Type B pancreatic cell (in vitro differentiated cells): ENCODE data around the gene KCNG3. TPM values are rescaled to one million over a fixed set of nuclear protein-coding genes. Genes with fewer than 3 reads are reported as not detected.

Experiments
- DNase-seq: peaks from one replicate; pipeline ENCODE4 v3.0.0; 2021; ENCODE audit warnings: mixed read lengths; ENCODE audit not compliant: unreplicated experiment; ENCODE audit errors: extremely low spot score
- H3K27ac Mint-ChIP-seq: 2 replicates; pipeline ENCODE4 v1.8.0; 2021; ENCODE audit warnings: mild to moderate bottlenecking, mixed read lengths
- H3K27me3 Mint-ChIP-seq: 2 replicates; pipeline ENCODE4 v1.8.0; 2021; ENCODE audit warnings: mixed read lengths
- H3K36me3 Mint-ChIP-seq: 2 replicates; pipeline ENCODE4 v1.8.0; 2021; ENCODE audit warnings: mixed read lengths
- H3K4me1 Mint-ChIP-seq: one replicate; pipeline ENCODE4 v1.8.0; 2021; ENCODE audit warnings: mixed read lengths; ENCODE audit not compliant: unreplicated experiment
- H3K4me3 Mint-ChIP-seq: 2 replicates; pipeline ENCODE4 v1.8.0; 2021; ENCODE audit warnings: mild to moderate bottlenecking, mixed read lengths
- H3K9me3 Mint-ChIP-seq: 2 replicates; pipeline ENCODE4 v1.8.0; 2021; ENCODE audit warnings: mixed read lengths
- total RNA-seq: library from RNA; stranded (reverse); gene quantifications from 2 replicates; pipeline ENCODE4 v1.2.1, GENCODE V29; 2021; ENCODE audit warnings: low replicate concordance
- TF ChIP-seq, protein P1 (sequence below): fragments of 200-600 bp; sonication (generic); conservative IDR thresholded peaks from 2 replicates; pipeline ENCODE4 v1.5.0; 2021; ENCODE audit warnings: antibody characterized with exemption, mild to moderate bottlenecking

The KCNG3 gene
- total RNA-seq, 1 donor from 2014 or later = 0.65 TPM

DNA sequence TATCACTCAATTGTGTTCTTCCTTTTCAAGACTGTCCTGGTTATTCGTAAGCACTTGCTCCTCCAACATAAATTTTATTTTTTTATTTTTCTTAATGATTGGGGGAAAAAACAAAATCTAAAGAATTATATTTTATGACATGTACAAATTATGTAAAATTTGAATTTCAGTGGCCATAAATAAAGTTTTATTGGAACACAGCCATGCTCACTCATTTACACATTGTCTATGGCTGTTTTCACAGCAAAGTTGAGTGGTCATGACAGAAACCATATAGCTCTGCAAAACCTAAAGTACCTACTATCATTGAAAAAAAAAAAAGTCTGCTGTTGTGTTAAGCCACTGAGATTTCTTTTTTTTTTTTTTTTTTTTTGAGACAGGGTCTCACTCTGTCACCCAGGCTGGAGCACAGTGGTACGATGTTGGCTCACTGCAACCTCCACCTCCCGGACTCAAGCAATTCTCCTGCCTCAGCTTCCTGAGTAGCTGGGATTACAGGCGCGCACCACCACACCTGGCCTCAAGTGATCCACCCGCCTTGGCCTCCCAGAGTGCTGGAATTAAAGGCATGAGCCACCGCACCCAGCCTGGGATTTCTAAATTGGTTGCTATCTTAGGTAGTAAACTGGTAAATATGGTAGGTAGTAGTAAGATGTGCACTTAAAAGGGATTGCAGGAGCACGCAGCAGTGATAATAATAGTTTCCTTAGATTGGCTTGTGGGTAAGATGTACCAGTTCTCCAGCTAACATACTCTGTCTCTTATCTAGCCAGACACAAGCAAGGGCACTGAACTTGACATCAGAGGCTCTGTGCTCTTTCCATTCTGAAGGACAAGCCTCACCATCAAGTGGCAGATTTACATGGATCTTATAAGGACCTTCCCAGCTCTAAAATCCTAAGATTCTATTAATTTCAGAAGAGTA, 44.4 kb downstream of the KCNG3 start:
- no peaks in the 10 kb centered on the region for H3K4me1 Mint-ChIP-seq
- H3K4me3 Mint-ChIP-seq = no peak overlapping the region
- H3K27ac Mint-ChIP-seq = no peak overlapping the region
- TF ChIP-seq, protein P1, sequence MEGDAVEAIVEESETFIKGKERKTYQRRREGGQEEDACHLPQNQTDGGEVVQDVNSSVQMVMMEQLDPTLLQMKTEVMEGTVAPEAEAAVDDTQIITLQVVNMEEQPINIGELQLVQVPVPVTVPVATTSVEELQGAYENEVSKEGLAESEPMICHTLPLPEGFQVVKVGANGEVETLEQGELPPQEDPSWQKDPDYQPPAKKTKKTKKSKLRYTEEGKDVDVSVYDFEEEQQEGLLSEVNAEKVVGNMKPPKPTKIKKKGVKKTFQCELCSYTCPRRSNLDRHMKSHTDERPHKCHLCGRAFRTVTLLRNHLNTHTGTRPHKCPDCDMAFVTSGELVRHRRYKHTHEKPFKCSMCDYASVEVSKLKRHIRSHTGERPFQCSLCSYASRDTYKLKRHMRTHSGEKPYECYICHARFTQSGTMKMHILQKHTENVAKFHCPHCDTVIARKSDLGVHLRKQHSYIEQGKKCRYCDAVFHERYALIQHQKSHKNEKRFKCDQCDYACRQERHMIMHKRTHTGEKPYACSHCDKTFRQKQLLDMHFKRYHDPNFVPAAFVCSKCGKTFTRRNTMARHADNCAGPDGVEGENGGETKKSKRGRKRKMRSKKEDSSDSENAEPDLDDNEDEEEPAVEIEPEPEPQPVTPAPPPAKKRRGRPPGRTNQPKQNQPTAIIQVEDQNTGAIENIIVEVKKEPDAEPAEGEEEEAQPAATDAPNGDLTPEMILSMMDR = no peak
- no peaks in the 10 kb centered on the region for H3K27me3 Mint-ChIP-seq
- no peaks in the 10 kb centered on the region for H3K9me3 Mint-ChIP-seq
- no peak for DNase-seq
- H3K36me3 Mint-ChIP-seq = no peaks in the 10 kb centered on the region

DNA sequence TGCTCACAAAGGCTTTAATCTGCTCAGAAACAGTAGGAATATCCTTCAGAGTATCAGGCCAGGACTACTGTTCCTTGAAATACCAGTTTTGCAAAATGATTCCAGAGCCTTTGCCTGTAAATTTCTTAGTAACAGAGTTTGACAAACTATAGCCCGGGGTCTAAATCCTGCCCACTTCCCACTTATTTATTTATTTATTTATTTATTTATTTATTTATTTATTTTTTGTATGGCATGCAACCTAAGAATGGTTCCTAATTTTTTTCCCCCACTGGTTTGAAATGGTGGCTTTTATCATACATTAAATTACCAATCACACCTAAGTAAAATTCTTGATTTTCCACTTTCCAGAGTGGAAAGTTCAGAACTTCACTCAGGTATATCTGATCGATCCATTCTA, 45.6 kb downstream of the KCNG3 start:
- no peak for DNase-seq
- TF ChIP-seq, protein P1 = no peak
- Mint-ChIP-seq H3K4me3 (no peak overlapping the region), H3K4me1 (no peaks in the 10 kb centered on the region), H3K27ac (no peak overlapping the region), H3K36me3 (no peaks in the 10 kb centered on the region), H3K9me3 (no peaks in the 10 kb centered on the region), H3K27me3 (no peaks in the 10 kb centered on the region)

DNA sequence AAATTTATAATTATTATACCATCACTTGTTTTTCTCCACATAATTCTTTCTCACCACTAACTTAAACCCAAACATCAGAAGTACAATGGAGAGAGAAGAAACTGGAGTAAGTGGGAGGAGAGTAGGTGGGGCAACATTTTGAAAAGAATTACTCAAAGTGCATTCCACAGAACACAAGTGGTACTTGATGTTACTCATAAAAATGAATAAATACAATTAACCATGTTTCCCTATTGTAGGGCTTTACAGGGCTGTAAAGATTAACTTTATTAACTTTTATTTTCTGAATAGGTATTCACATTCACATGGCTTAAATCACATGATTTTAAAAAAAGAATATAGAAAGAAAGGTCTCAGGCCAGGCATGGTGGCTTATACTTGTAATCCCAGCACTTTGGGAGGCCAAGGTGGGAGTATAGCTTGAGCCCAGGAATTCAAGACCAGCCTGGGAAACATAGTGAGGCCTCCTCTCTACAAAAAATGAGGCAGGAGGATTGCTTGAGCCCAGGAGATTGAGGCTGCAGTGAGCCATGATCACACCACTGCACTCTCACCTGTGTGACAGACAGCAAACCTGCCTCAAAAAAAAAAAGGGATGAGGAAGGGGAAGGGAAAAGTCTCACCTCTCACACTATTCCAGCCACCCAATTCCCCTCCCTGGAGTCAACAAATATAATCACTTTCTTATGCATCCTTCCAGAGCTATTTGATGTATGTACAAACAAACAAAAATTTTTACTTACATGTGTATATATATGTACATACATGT, 47.1 kb downstream of the KCNG3 start:
- no peaks in the 10 kb centered on the region for H3K27me3 Mint-ChIP-seq
- no peaks in the 10 kb centered on the region for H3K36me3 Mint-ChIP-seq
- no peaks in the 10 kb centered on the region for H3K4me1 Mint-ChIP-seq
- no peak overlapping the region for H3K4me3 Mint-ChIP-seq
- H3K27ac Mint-ChIP-seq = no peak overlapping the region
- TF ChIP-seq, protein P1 = no peak
- DNase-seq = no peak
- H3K9me3 Mint-ChIP-seq = no peaks in the 10 kb centered on the region

DNA sequence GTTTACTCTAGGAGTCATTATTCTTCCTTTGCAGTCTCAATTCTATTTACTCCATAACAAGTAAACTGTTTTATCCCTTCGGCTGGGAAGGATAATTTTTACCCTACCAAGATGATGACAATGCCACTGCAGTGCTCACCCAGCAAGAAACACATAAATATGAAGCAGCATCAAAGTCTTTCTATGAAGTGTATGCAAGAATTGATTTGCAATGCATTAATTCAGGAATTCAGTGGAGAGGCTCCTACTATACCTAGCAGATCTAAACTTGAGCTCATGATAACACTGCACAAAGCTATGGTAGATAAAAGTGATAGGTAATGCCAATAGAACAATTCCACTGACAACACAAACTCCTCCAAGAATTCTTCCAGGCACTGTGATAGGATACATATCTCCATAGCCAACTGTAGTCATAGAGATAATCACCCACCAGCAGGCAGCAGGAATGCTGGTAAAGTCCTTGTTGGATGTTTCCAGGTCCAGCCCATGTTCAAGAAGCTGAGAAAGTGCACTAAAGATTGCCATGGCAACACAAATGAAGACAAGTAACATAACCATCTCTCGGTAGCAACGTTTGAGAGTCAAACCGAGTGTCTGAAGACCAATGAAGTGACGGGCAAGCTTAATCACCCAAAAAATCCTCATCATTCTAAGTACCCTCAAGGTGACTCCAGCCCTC, 49.9 kb downstream of the KCNG3 start:
- DNase-seq = no peak
- Mint-ChIP-seq H3K9me3 (no peaks in the 10 kb centered on the region), H3K27me3 (no peaks in the 10 kb centered on the region), H3K27ac (no peak overlapping the region), H3K36me3 (no peaks in the 10 kb centered on the region), H3K4me1 (no peaks in the 10 kb centered on the region), H3K4me3 (no peak overlapping the region)
- TF ChIP-seq, protein P1 = no peak

DNA sequence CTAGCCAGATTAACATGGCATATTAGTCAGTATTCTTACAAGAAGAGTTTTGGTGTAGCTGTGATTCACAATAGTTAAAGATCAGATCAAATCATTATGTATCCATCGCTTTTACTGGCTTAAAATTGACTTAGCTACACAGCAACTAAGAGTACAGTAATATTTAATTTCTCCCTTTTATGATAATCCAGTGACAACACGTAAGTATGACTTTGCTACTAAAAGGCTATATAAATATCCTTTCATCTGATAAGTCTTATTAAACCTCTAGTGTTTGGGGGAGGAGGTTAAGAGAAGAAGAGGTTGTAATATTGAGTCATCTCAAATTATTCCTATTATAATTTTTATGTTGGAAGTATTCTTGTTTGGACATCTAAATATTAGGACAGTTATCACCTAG, 51.0 kb downstream of the KCNG3 start:
- TF ChIP-seq, protein P1 = no peak
- Mint-ChIP-seq H3K9me3 (no peaks in the 10 kb centered on the region), H3K36me3 (no peaks in the 10 kb centered on the region), H3K27me3 (no peaks in the 10 kb centered on the region), H3K4me3 (no peak overlapping the region), H3K4me1 (no peaks in the 10 kb centered on the region), H3K27ac (no peak overlapping the region)
- no peak for DNase-seq
